Measurements from ENCODE around the gene MAP7.
"Not testable (repeated sequence)": the region's sequence is repeated elsewhere in the genome, so short reads cannot be mapped to it uniquely, and the experiment has no call there.

Gene MAP7

GRCh38 chr6:136501514-136501913, 48.7 kb downstream of the MAP7 start:
- H3K4me3 ChIP-seq (ENCODE audit: low read depth, low read length), result no peak overlapping the region
- no peaks in the 10 kb centered on the region for H3K36me3 ChIP-seq (replicated peaks)
- no peaks in the 10 kb centered on the region for H3K27me3 ChIP-seq (replicated peaks)
- TF ChIP-seq CTCF (IDR thresholded peaks at IDR 0.05; ENCODE audit: low read depth, low read length, missing control alignments), result no peak
- in situ Hi-C loops (cut with HindIII; ENCODE audit: low pct_ligation_motif_present, low sequenced_read_pairs), result no loop called here
- H3K27ac ChIP-seq, result no peak overlapping the region
- no peak for DNase-seq

DNA sequence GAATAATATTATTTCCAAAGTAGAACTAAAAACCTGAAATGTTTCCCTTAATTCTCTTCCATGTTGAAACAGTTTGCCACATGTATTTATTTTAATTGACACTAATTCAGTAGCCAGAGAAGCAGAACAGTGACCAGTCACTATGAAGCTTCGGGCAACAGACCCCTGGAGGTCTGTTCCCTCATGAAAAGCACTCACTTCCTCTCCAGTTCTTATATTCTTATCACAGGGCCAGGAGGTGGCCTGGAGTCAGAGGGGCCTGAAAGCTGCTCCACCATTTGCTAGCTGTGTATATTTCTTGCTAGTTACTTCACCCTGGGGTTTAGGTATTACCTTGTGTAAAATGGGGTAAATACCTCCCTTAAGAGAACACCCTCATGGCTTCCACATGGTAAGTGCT, 49.1 kb downstream of the MAP7 start:
- Histone ChIP-seq H3K27ac (no peak overlapping the region), H3K36me3 (replicated peaks) (no peaks in the 10 kb centered on the region), H3K4me3 (ENCODE audit: low read depth, low read length) (no peak overlapping the region), H3K27me3 (replicated peaks) (no peaks in the 10 kb centered on the region)
- TF ChIP-seq CTCF (IDR thresholded peaks at IDR 0.05; ENCODE audit: low read depth, low read length, missing control alignments), result no peak
- DNase-seq, result no peak
- in situ Hi-C loops (cut with HindIII; ENCODE audit: low pct_ligation_motif_present, low sequenced_read_pairs), result no loop called here

DNA sequence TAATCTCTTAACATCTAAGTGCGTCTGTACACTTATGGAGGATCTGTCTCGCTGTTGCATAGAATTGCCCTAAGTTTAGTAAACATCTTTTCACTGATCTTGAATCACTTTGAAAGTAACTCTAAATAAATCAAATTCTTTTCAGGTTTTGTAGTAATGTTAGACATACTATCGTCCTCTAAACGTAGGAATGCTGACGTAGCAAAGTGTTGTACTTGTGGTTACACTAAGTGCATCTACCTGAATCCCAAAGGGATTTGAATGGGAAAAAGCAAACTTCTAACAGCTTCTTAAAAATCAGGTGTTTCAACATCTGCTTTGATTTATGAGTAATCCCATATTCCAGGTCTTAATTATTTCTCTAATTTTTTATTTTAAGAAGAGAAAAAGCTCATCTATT, 49.8 kb downstream of the MAP7 start:
- TF ChIP-seq CTCF (IDR thresholded peaks at IDR 0.05; ENCODE audit: low read depth, low read length, missing control alignments), result no peak

GRCh38 chr6:136499370-136499769, 50.9 kb downstream of the MAP7 start:
- no peak for DNase-seq
- Histone ChIP-seq H3K4me3 (ENCODE audit: low read depth, low read length) (no peak overlapping the region), H3K36me3 (replicated peaks) (no peaks in the 10 kb centered on the region), H3K27ac (no peak overlapping the region), H3K27me3 (replicated peaks) (no peaks in the 10 kb centered on the region)
- no peak for TF ChIP-seq CTCF (IDR thresholded peaks at IDR 0.05; ENCODE audit: low read depth, low read length, missing control alignments)
- in situ Hi-C loops (cut with HindIII; ENCODE audit: low pct_ligation_motif_present, low sequenced_read_pairs), result no loop called here

More for the DNA sequence above, 49.8 kb downstream of the MAP7 start:
- in situ Hi-C loops (cut with HindIII; ENCODE audit: low pct_ligation_motif_present, low sequenced_read_pairs), result no loop called here
- DNase-seq, result no peak
- no peaks in the 10 kb centered on the region for H3K27me3 ChIP-seq (replicated peaks)
- no peak overlapping the region for H3K4me3 ChIP-seq (ENCODE audit: low read depth, low read length)
- no peak overlapping the region for H3K27ac ChIP-seq
- H3K36me3 ChIP-seq (replicated peaks), result no peaks in the 10 kb centered on the region

- H3K27me3 ChIP-seq (replicated peaks); H3K36me3 ChIP-seq (replicated peaks); H3K4me3 ChIP-seq (ENCODE audit: low read depth, low read length); in situ Hi-C loops (cut with HindIII; ENCODE audit: low pct_ligation_motif_present, low sequenced_read_pairs); H3K27ac ChIP-seq; DNase-seq: not testable (repeated sequence)
Observed at GRCh38 chr6:136496449-136496848, 53.8 kb downstream of the MAP7 start.

- Histone ChIP-seq H3K4me3 (ENCODE audit: low read depth, low read length) (no peak overlapping the region), H3K27me3 (replicated peaks) (no peaks in the 10 kb centered on the region), H3K36me3 (replicated peaks) (no peaks in the 10 kb centered on the region), H3K27ac (no peak overlapping the region)
- TF ChIP-seq CTCF (IDR thresholded peaks at IDR 0.05; ENCODE audit: low read depth, low read length, missing control alignments), result no peak
- no peak for DNase-seq
- in situ Hi-C loops (cut with HindIII; ENCODE audit: low pct_ligation_motif_present, low sequenced_read_pairs), result no loop called here
Observed at GRCh38 chr6:136494710-136495109, 55.5 kb downstream of the MAP7 start.

Data from brain microvascular endothelial cell (primary cell).